H1 (cell line): ENCODE data around the gene PARD3. TPM values are rescaled to one million over a fixed set of nuclear protein-coding genes. Genes with fewer than 3 reads are reported as not detected.
A peak's percentile ranks its signal among the peaks of the same experiment; 100 is the strongest.

ENCODE experiments used
- CTCF ChIA-PET: fragments of 300-600 bp; sonication (Branson Sonifier 250); formaldehyde crosslinking; loops from one replicate; lab custom pipeline; 2021; ENCODE audit not compliant: partially characterized antibody; lab: Charles Lee
- POLR2A ChIA-PET: fragments of 300-600 bp; sonication (Branson Sonifier 250); formaldehyde crosslinking; loops from one replicate; lab custom pipeline; 2021; ENCODE audit warnings: inconsistent platforms; ENCODE audit not compliant: partially characterized antibody; lab: Charles Lee
- DNase-seq, 2 experiments: peaks; one replicate each; pipeline versions ENCODE4 v3.0.0 to v3.0.0-alpha.2; 2010 to 2022; ENCODE audit warnings: low spot score in 2 of 2, low read depth in 1 of 2, mixed read lengths in 1 of 2
- FAIRE-seq: peaks from 2 replicates; lab custom pipeline; 2011; peaks lifted over from hg19 to GRCh38; lab: Jason Lieb, UNC
- H2AFZ ChIP-seq: 2 replicates; pipeline ENCODE4 v1.8.1; 2012; ENCODE audit warnings: low read length, inconsistent platforms
- H2AK5ac ChIP-seq: 2 replicates; pipeline ENCODE4 v1.6.1; 2013; ENCODE audit warnings: low read depth, low read length
- H2BK120ac ChIP-seq: replicated peaks from 2 replicates; pipeline ENCODE3; 2013; ENCODE audit warnings: low read depth, low read length, inconsistent platforms
- H2BK12ac ChIP-seq: 2 replicates; pipeline ENCODE4 v1.6.1; 2013; ENCODE audit warnings: low read depth, low read length
- H2BK15ac ChIP-seq: 2 replicates; pipeline ENCODE4 v1.6.1; 2013; ENCODE audit warnings: low read length
- H2BK20ac ChIP-seq: 2 replicates; pipeline ENCODE4 v1.6.1; 2013; ENCODE audit warnings: low read length
- H2BK5ac ChIP-seq: 2 replicates; pipeline ENCODE4 v1.6.1; 2013; ENCODE audit warnings: low read depth, low read length
- H3K14ac ChIP-seq: 2 replicates; pipeline ENCODE4 v1.6.1; 2013; ENCODE audit warnings: inconsistent platforms; ENCODE audit not compliant: insufficient read length
- H3K18ac ChIP-seq: 2 replicates; pipeline ENCODE4 v1.6.1; 2013; ENCODE audit warnings: low read length; ENCODE audit errors: extremely low read depth
- H3K23ac ChIP-seq: 2 replicates; pipeline ENCODE4 v1.6.1; 2013; ENCODE audit warnings: inconsistent platforms; ENCODE audit not compliant: insufficient read length
- H3K23me2 ChIP-seq: 2 replicates; pipeline ENCODE4 v1.6.1; 2013; ENCODE audit warnings: low read depth, low read length
- H3K27ac ChIP-seq: 2 replicates; pipeline ENCODE4 v1.6.1; 2011; ENCODE audit warnings: low read depth, low read length, inconsistent platforms
- H3K27me3 ChIP-seq, 4 experiments: replicated peaks in 1 of 4; 1 replicate in 1 of 4; 2 replicates in 3 of 4; pipeline versions ENCODE4 v1.6.1 to v1.8.1; 2011 to 2013; ENCODE audit warnings: low read length in 3 of 4, mild to moderate bottlenecking in 3 of 4, inconsistent platforms in 2 of 4, mixed read lengths in 2 of 4, moderate library complexity in 1 of 4; ENCODE audit not compliant: control insufficient read depth in 3 of 4, insufficient read depth in 3 of 4; ENCODE audit errors: extremely low read depth in 1 of 4
- H3K36me3 ChIP-seq, 4 experiments: 2 replicates each; pipeline versions ENCODE4 v1.6.1 to v1.8.1; 2011 to 2013; ENCODE audit warnings: mild to moderate bottlenecking in 4 of 4, low read length in 3 of 4, moderate library complexity in 2 of 4, control low read depth in 1 of 4, inconsistent platforms in 1 of 4; ENCODE audit not compliant: insufficient read depth in 4 of 4, control insufficient read depth in 2 of 4
- H3K4ac ChIP-seq: replicated peaks from 2 replicates; pipeline ENCODE3; 2013; ENCODE audit warnings: low read length, low read depth, mixed read lengths, inconsistent platforms; ENCODE audit not compliant: insufficient read length
- H3K4me1 ChIP-seq, 4 experiments: replicated peaks in 1 of 4; 1 replicate in 1 of 4; 2 replicates in 3 of 4; pipeline versions ENCODE4 v1.6.1 to v1.8.1; 2011 to 2013; ENCODE audit warnings: low read length in 3 of 4, inconsistent platforms in 2 of 4, mixed read lengths in 1 of 4; ENCODE audit not compliant: insufficient read depth in 4 of 4, control insufficient read depth in 3 of 4
- H3K4me2 ChIP-seq, 2 experiments: 2 replicates each; pipeline versions ENCODE4 v1.6.1 to v1.8.1; 2011 to 2013; ENCODE audit warnings: low read depth in 2 of 2, low read length in 2 of 2, control low read depth in 1 of 2, inconsistent platforms in 1 of 2, mild to moderate bottlenecking in 1 of 2; ENCODE audit not compliant: insufficient read depth in 1 of 2
- H3K4me3 ChIP-seq, 4 experiments: fragments of 200-600, 300-600 bp in 1 of 4; sonication (generic), shearing (Covaris generic), sonication (Bioruptor Twin) in 1 of 4; 2 replicates each; pipeline versions ENCODE4 v1.5.1 to v1.8.1; 2011 to 2016; ENCODE audit warnings: low read length in 4 of 4, low read depth in 3 of 4, control low read depth in 2 of 4, inconsistent platforms in 2 of 4, mild to moderate bottlenecking in 2 of 4, mixed read lengths in 1 of 4, moderate library complexity in 1 of 4; ENCODE audit not compliant: insufficient read depth in 2 of 4; ENCODE audit errors: extremely low read depth in 1 of 4
- H3K56ac ChIP-seq: replicated peaks from 2 replicates; pipeline ENCODE3; 2013; ENCODE audit warnings: low read depth, mild to moderate bottlenecking, mixed read lengths, low read length, inconsistent platforms; ENCODE audit not compliant: insufficient read length
- H3K79me1 ChIP-seq: 2 replicates; pipeline ENCODE4 v1.6.1; 2013; ENCODE audit warnings: low read depth, low read length, control low read depth
- H3K79me2 ChIP-seq, 2 experiments: 2 replicates each; pipeline versions ENCODE4 v1.6.1 to v1.8.1; 2012 to 2013; ENCODE audit warnings: low read length in 2 of 2, mild to moderate bottlenecking in 2 of 2, inconsistent platforms in 1 of 2; ENCODE audit not compliant: insufficient read depth in 2 of 2, control insufficient read depth in 1 of 2
- H3K9ac ChIP-seq, 4 experiments: replicated peaks in 1 of 4; 1 replicate in 1 of 4; 2 replicates in 3 of 4; pipeline versions ENCODE4 v1.6.1 to v1.8.1; 2011 to 2013; ENCODE audit warnings: low read depth in 3 of 4, low read length in 3 of 4, control low read depth in 2 of 4, mild to moderate bottlenecking in 2 of 4, moderate library complexity in 2 of 4, inconsistent platforms in 1 of 4; ENCODE audit errors: extremely low read depth in 1 of 4
- H3K9me3 ChIP-seq, 2 experiments: 2 replicates each; pipeline versions ENCODE4 v1.6.1 to v1.8.1; 2012 to 2013; ENCODE audit warnings: mild to moderate bottlenecking in 2 of 2, moderate library complexity in 2 of 2, control low read depth in 1 of 2, inconsistent platforms in 1 of 2, low read depth in 1 of 2, low read length in 1 of 2, mixed read lengths in 1 of 2; ENCODE audit not compliant: insufficient read depth in 2 of 2
- H4K20me1 ChIP-seq, 2 experiments: replicated peaks in 1 of 2; 2 replicates each; pipeline versions ENCODE3 to v1.8.1; 2011 to 2013; ENCODE audit warnings: inconsistent platforms in 2 of 2, low read length in 2 of 2, mild to moderate bottlenecking in 1 of 2; ENCODE audit not compliant: insufficient read depth in 2 of 2, control insufficient read depth in 1 of 2
- H4K5ac ChIP-seq: 2 replicates; pipeline ENCODE4 v1.6.1; 2013; ENCODE audit warnings: low read length, low read depth, mixed read lengths, inconsistent platforms; ENCODE audit not compliant: insufficient read length
- H4K8ac ChIP-seq: 2 replicates; pipeline ENCODE4 v1.8.0; 2013; ENCODE audit warnings: mild to moderate bottlenecking, moderate library complexity, low read length, inconsistent platforms; ENCODE audit not compliant: insufficient read depth; ENCODE audit errors: extremely low read depth
- H4K91ac ChIP-seq: replicated peaks from 2 replicates; pipeline ENCODE3; 2013; ENCODE audit warnings: low read length, mixed read lengths, inconsistent platforms; ENCODE audit not compliant: insufficient read length
- JUND ChIP-seq: IDR thresholded peaks from 2 replicates; pipeline ENCODE4 v1.6.1; 2011; ENCODE audit warnings: mild to moderate bottlenecking, improper control_type of control experiment, low read length
- TBP ChIP-seq: IDR thresholded peaks from 2 replicates; pipeline ENCODE4 v1.6.1; 2011; ENCODE audit warnings: low read depth, low read length, improper control_type of control experiment
- TEAD4 ChIP-seq: IDR thresholded peaks from 2 replicates; pipeline ENCODE4 v1.6.1; 2012; ENCODE audit warnings: low read depth, low read length, inconsistent platforms, mixed read lengths
- WGBS, 2 experiments: shearing (Covaris generic) in 1 of 2; methylation state at CpG; one replicate each; pipeline versions ENCODE4 v1.1.6 to v1.1.7; 2013 to 2015; ENCODE audit warnings: low lambda C conversion rate in 2 of 2, mixed read lengths in 2 of 2, inconsistent platforms in 1 of 2, low coverage in 1 of 2, missing lambda C conversion rate in 1 of 2; ENCODE audit not compliant: insufficient replicate concordance in 2 of 2, insufficient coverage in 1 of 2, insufficient read length in 1 of 2; ENCODE audit errors: extremely low coverage in 1 of 2, missing lambda C conversion rate in 1 of 2; 5-methylcytosine and 5-hydroxymethylcytosine counted together
- polyA plus RNA-seq, 7 experiments: library from polyadenylated mRNA; depleted of rRNA in 3 of 7; stranded (reverse) in 5 of 7; unstranded in 2 of 7; fragments of >200 nt in 5 of 7; fragments of 200-250 nt in 2 of 7; gene quantifications; 1 replicate in 5 of 7; 2 replicates in 1 of 7; 4 replicates in 1 of 7; pipeline versions ENCODE4 v1.2.1 to v1.2.3, GENCODE V29; 2011 to 2013; ENCODE audit warnings: missing spikeins in 2 of 7, mixed read lengths in 2 of 7
- total RNA-seq: library from RNA; stranded (reverse); fragmentation: NEBNext Ultra II Directional; extraction: Animal tissue kit (Norgen Biotek cat#: 25700); gene quantifications from 2 replicates; pipeline ENCODE4 v1.2.1, GENCODE V29; 2021
- TF ChIP-seq, protein P1 (sequence below): IDR thresholded peaks from 2 replicates; pipeline ENCODE4 v1.6.1; 2011; ENCODE audit warnings: low read depth, mild to moderate bottlenecking, low read length; ENCODE audit not compliant: insufficient read depth

PARD3 gene
- total and polyA plus RNA-seq, 2 of the 8 experiments (the other 6 are each of a cell fraction or from before 2014, with no cell fraction given) = 19.7 to 49.1 TPM

DNA sequence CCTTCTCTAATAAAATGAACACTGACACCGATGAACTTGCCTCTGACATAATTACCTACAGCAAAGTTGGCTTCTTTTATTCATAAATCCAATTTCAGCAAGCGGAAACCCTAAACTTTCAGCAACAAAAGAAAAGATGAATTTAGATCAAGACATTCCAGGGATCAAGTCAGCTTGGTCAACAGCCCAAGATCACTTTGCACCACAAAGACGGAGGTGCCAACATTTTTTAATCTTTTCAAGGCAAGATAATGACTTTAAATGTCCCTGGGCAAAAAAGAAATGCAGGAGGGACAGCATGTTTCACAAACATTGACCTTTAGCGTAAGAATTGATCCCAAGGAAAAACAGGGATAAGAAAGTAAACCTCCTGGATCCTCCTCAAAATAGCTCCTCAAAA, 636.9 kb downstream of the PARD3 start:
- Histone ChIP-seq H2BK20ac (no peak overlapping the region), H3K9me3 (no peaks in the 10 kb centered on the region), H3K4me2 (peak overlapping the region; percentile 10 to 26), H3K4me3 (peak overlapping the region in 1 of 4 experiments; percentile 4; a peak in 1 of 8 replicates), H4K5ac (no peak overlapping the region), H3K27me3 (no peaks in the 10 kb centered on the region), H3K4ac (no peak overlapping the region), H2BK15ac (no peak overlapping the region), H3K56ac (no peak overlapping the region), H4K8ac (no peak overlapping the region), H3K18ac (no peak overlapping the region), H2BK5ac (peak overlapping the region; percentile 0; the same call in 1 of the 2 replicates), H2BK12ac (no peak overlapping the region), H3K14ac (no peak overlapping the region), H3K23me2 (no peaks in the 10 kb centered on the region), H2AK5ac (no peak overlapping the region), H3K36me3 (no peaks in the 10 kb centered on the region), H3K79me2 (no peaks in the 10 kb centered on the region), H4K20me1 (no peaks in the 10 kb centered on the region), H3K9ac (no peak overlapping the region), H2AFZ (no peak overlapping the region), H3K79me1 (no peaks in the 10 kb centered on the region), H3K27ac (no peak overlapping the region), H3K4me1 (peaks cover 7 to 33% (median 22%) of the 10 kb centered on the region in 4 experiments), H4K91ac (no peak overlapping the region), H2BK120ac (no peak overlapping the region), H3K23ac (no peak overlapping the region)
- TF ChIP-seq TBP (no peak), TEAD4 (peak; percentile 24; the same call in 1 of the 2 replicates), JUND (no peak)
- TF ChIP-seq, protein P1, sequence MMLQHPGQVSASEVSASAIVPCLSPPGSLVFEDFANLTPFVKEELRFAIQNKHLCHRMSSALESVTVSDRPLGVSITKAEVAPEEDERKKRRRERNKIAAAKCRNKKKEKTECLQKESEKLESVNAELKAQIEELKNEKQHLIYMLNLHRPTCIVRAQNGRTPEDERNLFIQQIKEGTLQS = no peak
- peak; percentile 83 for FAIRE-seq
- ChIA-PET CTCF (interaction anchor here (0.5 to 0.9 kb wide), 2 partner anchors 9 to 443 kb away, joined by 3 to 4 read pairs; no protein-coding TSS in a partner anchor), POLR2A (no interaction called here)
- no peak for DNase-seq
- 59% methylated on average over 4 of the region's 4 CpGs; no CpG with 5 or more reads in 1 of the 2 experiments for WGBS, 2 experiments
